Pancreas (tissue), 10 donors: ENCODE results near the gene NR5A1. TPM values are rescaled to one million over a fixed set of nuclear protein-coding genes. Genes with fewer than 3 reads are reported as not detected.
A peak's percentile ranks its signal among the peaks of the same experiment; 100 is the strongest.

Experiments
- ATAC-seq, 4 donors: fragments of 200-7000 bp; cut with Tn5 transposase; one replicate each; pipeline versions ENCODE4 v1.8.0 to v1.9.1; 2020; ENCODE audit warnings: mild to moderate bottlenecking in 4 of 4, moderate library complexity in 4 of 4
- DNase-seq, 6 donors: peaks; one replicate each; pipeline ENCODE4 v3.0.0-alpha.2; 2020
- FAIRE-seq: peaks from 2 replicates; lab custom pipeline; 2012; peaks lifted over from hg19 to GRCh38; lab: Jason Lieb, UNC
- H3K27ac ChIP-seq, 4 donors: fragments of 200-600 bp; sonication (generic); 1 replicate in 3 of 4; 2 replicates in 1 of 4; pipeline versions ENCODE4 v1.5.0 to v1.8.0; 2020
- H3K27me3 ChIP-seq, 4 donors: fragments of 200-600 bp; one replicate each; pipeline ENCODE4 v1.8.0; 2021
- H3K36me3 ChIP-seq, 3 donors: fragments of 200-600 bp; sonication (generic) in 1 of 3; one replicate each; pipeline versions ENCODE4 v1.5.0 to v1.8.0; 2020 to 2021
- H3K4me1 ChIP-seq, 3 donors: fragments of 200-600 bp; one replicate each; pipeline ENCODE4 v1.8.0; 2021
- H3K4me3 ChIP-seq, 4 donors: fragments of 200-600 bp; sonication (generic) in 2 of 4; one replicate each; pipeline versions ENCODE4 v1.5.0 to v1.8.0; 2020 to 2021
- H3K9me3 ChIP-seq, 4 donors: fragments of 200-600 bp; one replicate each; pipeline ENCODE4 v1.8.0; 2021
- CTCF ChIP-seq, 4 donors: fragments of 200-600 bp; sonication (generic) in 3 of 4; IDR thresholded peaks; one replicate each; pipeline versions ENCODE4 v1.5.0 to v1.8.0; 2021; ENCODE audit warnings: antibody characterized with exemption in 4 of 4
- WGBS, 2 donors: extraction: QIAGEN DNeasy Blood & Tissue Kit; methylation state at CpG; one replicate each; pipeline ENCODE4 v1.1.7; 2013; 5-methylcytosine and 5-hydroxymethylcytosine counted together
- intact Hi-C, 3 donors: fragments of 100-400 bp; cut with DNase I; formaldehyde crosslinking; loops; one replicate each; pipeline versions ENCODE4 v1.11.1 to v1.14.2; 2022
- polyA plus RNA-seq, 2 donors: library from polyadenylated mRNA; stranded (reverse); fragments of 200-250 nt; gene quantifications; one replicate each; pipeline ENCODE4 v1.2.3, GENCODE V29; 2013
- total RNA-seq, 6 donors: library from RNA; stranded (reverse); fragmentation: NEBNext Ultra II Directional in 4 of 6; extraction: Animal tissue kit (Norgen Biotek cat#: 25700) in 4 of 6; gene quantifications; one replicate each; pipeline versions ENCODE4 v1.2.1 to v1.2.4, GENCODE V29; 2021 to 2023
- donor health status: healthy with polysubstance abuse.
- donor health status: DM: no; HTN: no; CAD: no; lungs with moderate emphysema.
- donor health status: DM: no; HTN: no; CAD: no.
- donor health status: control.
- donor health status: control.
- donor health status: Bipolar disorder and iron deficiency.
- donor health status: DM: yes; HTN: yes; CAD: no.
- donor health status: DM: no; HTN: no; CAD: no.
- donor health status: DM: no; HTN: no; CAD: no.
- donor health status: DM: yes; HTN: yes; CAD: no.

Gene NR5A1
- total and polyA plus RNA-seq, 8 donors: 0.05 to 0.28 TPM; not detected in 6

GRCh38 chr9:124452326-124452725 lies 54.9 kb downstream of the NR5A1 start:
- 63 to 76% methylated on average over 19 of the region's 19 CpGs for WGBS, 2 donors
- intact Hi-C loops: no loop called here
- Histone ChIP-seq H3K27me3 (peaks cover 0 to 3% (median 0%) of the 10 kb centered on the region in 4 donors), H3K27ac (no peak overlapping the region), H3K36me3 (no peaks in the 10 kb centered on the region), H3K4me3 (no peak overlapping the region), H3K9me3 (no peaks in the 10 kb centered on the region), H3K4me1 (no peaks in the 10 kb centered on the region)
- DNase-seq (peak in 1 of 6 donors; percentile 34), FAIRE-seq (no peak), ATAC-seq (no peak)
- no peak for TF ChIP-seq CTCF (IDR thresholded peaks at IDR 0.05)

GRCh38 chr9:124450931-124451661 lies 56.1 kb downstream of the NR5A1 start:
- Histone ChIP-seq H3K4me1 (no peaks in the 10 kb centered on the region), H3K4me3 (no peak overlapping the region), H3K9me3 (no peaks in the 10 kb centered on the region), H3K27ac (no peak overlapping the region), H3K27me3 (peaks cover 0 to 3% (median 0%) of the 10 kb centered on the region in 4 donors), H3K36me3 (no peaks in the 10 kb centered on the region)
- no peak for FAIRE-seq
- intact Hi-C loops: no loop called here
- no peak for TF ChIP-seq CTCF (IDR thresholded peaks at IDR 0.05)
- ATAC-seq: no peak
- 32 to 37% methylated on average over 19 of the region's 19 CpGs for WGBS, 2 donors
- DNase-seq: peak in 1 of 6 donors; percentile 37

GRCh38 chr9:124450241-124450924 lies 56.8 kb downstream of the NR5A1 start, which contains the start of gene ADGRD2:
ADGRD2 (plus strand) TSS chr9:124450451; CDS start chr9:124451667, 1,216 bp downstream.
- no peak within 1 kb of the TSS for H3K27ac ChIP-seq
- no peak within 1 kb of the TSS for H3K4me3 ChIP-seq
- DNase-seq: peak in 3 of 6 donors; percentile 15 to 74 (median 59)
- ATAC-seq: peak in 1 of 4 donors; percentile 17
- H3K27me3 ChIP-seq: peaks cover 0 to 3% (median 0%) of the 10 kb centered on the region in 4 donors
- FAIRE-seq: no peak
- H3K9me3 ChIP-seq: no peaks in the 10 kb centered on the region
- no peak for TF ChIP-seq CTCF (IDR thresholded peaks at IDR 0.05)
- intact Hi-C loops: no loop called here
- 9 to 11% methylated on average over 39 to 41 of the region's 41 CpGs for WGBS, 2 donors
- H3K4me1 ChIP-seq: no peaks in the 10 kb centered on the region
- H3K36me3 ChIP-seq: no peaks in the 10 kb centered on the region

GRCh38 chr9:124449381-124450151 lies 57.6 kb downstream of the NR5A1 start:
- WGBS, 2 donors: 88 to 89% methylated on average over 13 of the region's 13 CpGs
- intact Hi-C loops: no loop called here
- no peaks in the 10 kb centered on the region for H3K9me3 ChIP-seq
- TF ChIP-seq CTCF (IDR thresholded peaks at IDR 0.05): no peak
- no peak for FAIRE-seq
- H3K4me3 ChIP-seq: no peak overlapping the region
- ATAC-seq: no peak
- H3K4me1 ChIP-seq: no peaks in the 10 kb centered on the region
- no peaks in the 10 kb centered on the region for H3K36me3 ChIP-seq
- peak in 1 of 6 donors; percentile 38 for DNase-seq
- H3K27me3 ChIP-seq: peaks cover 0 to 3% (median 0%) of the 10 kb centered on the region in 4 donors
- no peak overlapping the region for H3K27ac ChIP-seq
